HUDEP-2 (cell line): ENCODE measurements around the gene SKI.
A peak's percentile ranks its signal among the peaks of the same experiment; 100 is the strongest.
"Not testable (repeated sequence)": the region's sequence is repeated elsewhere in the genome, so short reads cannot be mapped to it uniquely, and the experiment has no call there.

Experiments
- DNase-seq, 76 experiments: peaks; one replicate each; lab custom pipeline; 2025; ENCODE audit not compliant: unreplicated experiment in 76 of 76; lab: John Stamatoyannopoulos, UW

SKI gene

GRCh38 chr1:2240270-2241156 is 12.4 kb downstream of the SKI start:
- DNase-seq: peak in 73 of 76 experiments; percentile 22 to 87 (median 72)

- DNase-seq: no peak
These were observed 13.7 kb downstream of the SKI start for GRCh38 chr1:2241820-2242219.

- no peak for DNase-seq
These were observed 15.0 kb downstream of the SKI start for GRCh38 chr1:2242814-2243725.

- DNase-seq: not testable (repeated sequence)
These were observed 18.9 kb downstream of the SKI start for GRCh38 chr1:2247045-2247394.

- no peak for DNase-seq
These were observed 19.6 kb downstream of the SKI start for GRCh38 chr1:2247760-2248126.

- DNase-seq: no peak
These were observed 20.2 kb downstream of the SKI start for GRCh38 chr1:2248127-2248826.

- DNase-seq: no peak
These were observed 20.9 kb downstream of the SKI start for GRCh38 chr1:2248854-2249558.

- DNase-seq: no peak
These were observed 21.4 kb downstream of the SKI start for GRCh38 chr1:2249559-2249906.

- DNase-seq: no peak
These were observed 22.7 kb downstream of the SKI start for GRCh38 chr1:2250721-2251281.

- DNase-seq: no peak
These were observed 23.2 kb downstream of the SKI start for GRCh38 chr1:2251363-2251762.

GRCh38 chr1:2251786-2252185 is 23.7 kb downstream of the SKI start:
- DNase-seq: peak in 49 of 76 experiments; percentile 5 to 74 (median 40)

- no peak for DNase-seq
These were observed 24.3 kb downstream of the SKI start for GRCh38 chr1:2252423-2252822.

- no peak for DNase-seq
These were observed 25.1 kb downstream of the SKI start for GRCh38 chr1:2253036-2253796.

GRCh38 chr1:2253797-2254480 is 25.8 kb downstream of the SKI start:
- no peak for DNase-seq

GRCh38 chr1:2255047-2255419 is 26.9 kb downstream of the SKI start:
- DNase-seq: no peak

- DNase-seq: peak in 16 of 76 experiments; percentile 6 to 71 (median 32)
These were observed 27.6 kb downstream of the SKI start for GRCh38 chr1:2255420-2256369.

GRCh38 chr1:2256435-2257244 is 28.5 kb downstream of the SKI start:
- no peak for DNase-seq
